Measurements from ENCODE around the gene OR10J1. TPM values are rescaled to one million over a fixed set of nuclear protein-coding genes. Genes with fewer than 3 reads are reported as not detected.

OR10J1 gene
- total RNA-seq, 1 donor from 2014 or later = not detected

DNA sequence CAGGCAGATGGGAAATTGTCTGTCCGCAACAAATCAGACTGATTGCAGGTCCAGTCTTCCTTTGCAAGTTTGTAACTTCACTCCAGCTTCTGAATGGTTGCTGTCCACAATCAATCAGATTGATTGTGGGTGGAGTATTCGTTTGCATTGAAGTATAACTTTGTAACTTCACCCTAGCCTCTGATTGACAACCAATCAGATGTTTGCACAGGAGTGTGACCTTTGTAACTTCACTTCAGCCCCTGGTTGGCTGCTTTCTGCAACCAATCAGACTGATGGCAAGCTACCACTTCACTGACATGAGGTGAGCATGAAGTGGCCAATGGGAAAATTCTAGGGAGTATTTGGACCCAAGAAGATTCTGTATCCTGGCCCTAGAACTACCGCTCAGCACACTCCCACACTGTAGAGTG, 25.7 kb downstream of the OR10J1 start:
- Histone ChIP-seq H3K27me3 (ENCODE audit: low read depth) (no peaks in the 10 kb centered on the region), H3K4me1 (peaks cover 7% of the 10 kb centered on the region), H3K4me3 (no peak overlapping the region), H3K27ac (replicated peaks) (no peak overlapping the region), H3K9me3 (replicated peaks) (peaks cover 24% of the 10 kb centered on the region), H3K36me3 (no peaks in the 10 kb centered on the region)
- no peak for DNase-seq
- TF ChIP-seq, protein P1, sequence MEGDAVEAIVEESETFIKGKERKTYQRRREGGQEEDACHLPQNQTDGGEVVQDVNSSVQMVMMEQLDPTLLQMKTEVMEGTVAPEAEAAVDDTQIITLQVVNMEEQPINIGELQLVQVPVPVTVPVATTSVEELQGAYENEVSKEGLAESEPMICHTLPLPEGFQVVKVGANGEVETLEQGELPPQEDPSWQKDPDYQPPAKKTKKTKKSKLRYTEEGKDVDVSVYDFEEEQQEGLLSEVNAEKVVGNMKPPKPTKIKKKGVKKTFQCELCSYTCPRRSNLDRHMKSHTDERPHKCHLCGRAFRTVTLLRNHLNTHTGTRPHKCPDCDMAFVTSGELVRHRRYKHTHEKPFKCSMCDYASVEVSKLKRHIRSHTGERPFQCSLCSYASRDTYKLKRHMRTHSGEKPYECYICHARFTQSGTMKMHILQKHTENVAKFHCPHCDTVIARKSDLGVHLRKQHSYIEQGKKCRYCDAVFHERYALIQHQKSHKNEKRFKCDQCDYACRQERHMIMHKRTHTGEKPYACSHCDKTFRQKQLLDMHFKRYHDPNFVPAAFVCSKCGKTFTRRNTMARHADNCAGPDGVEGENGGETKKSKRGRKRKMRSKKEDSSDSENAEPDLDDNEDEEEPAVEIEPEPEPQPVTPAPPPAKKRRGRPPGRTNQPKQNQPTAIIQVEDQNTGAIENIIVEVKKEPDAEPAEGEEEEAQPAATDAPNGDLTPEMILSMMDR (IDR thresholded peaks at IDR 0.05; ENCODE audit: borderline replicate concordance) = no peak
- intact Hi-C loops (cut with micrococcal nuclease) = no loop called here

DNA sequence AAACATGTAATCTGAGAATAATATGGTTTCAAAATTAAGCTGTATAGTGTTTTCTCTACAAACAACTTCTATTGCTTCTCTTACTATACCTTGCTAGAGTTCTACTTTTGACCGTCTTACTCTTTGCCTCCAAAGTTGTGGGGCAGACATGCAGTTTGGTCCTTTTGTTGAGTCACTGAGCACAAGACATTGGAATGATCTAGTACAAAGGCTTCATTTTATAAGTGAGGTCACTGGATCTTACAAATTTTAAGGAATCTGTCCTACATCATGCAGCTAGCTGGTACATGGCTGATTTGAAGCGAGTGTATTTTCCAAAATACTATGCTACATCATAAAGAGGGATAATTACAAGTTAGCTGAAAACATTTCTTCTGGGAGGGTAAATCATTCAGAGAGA, 28.8 kb downstream of the OR10J1 start:
- H3K36me3 ChIP-seq = no peaks in the 10 kb centered on the region
- H3K9me3 ChIP-seq (replicated peaks) = no peaks in the 10 kb centered on the region
- H3K27ac ChIP-seq (replicated peaks) = no peak overlapping the region
- no peak for DNase-seq
- intact Hi-C loops (cut with micrococcal nuclease) = no loop called here
- no peaks in the 10 kb centered on the region for H3K27me3 ChIP-seq (ENCODE audit: low read depth)
- H3K4me1 ChIP-seq = peaks cover 10% of the 10 kb centered on the region
- H3K4me3 ChIP-seq = no peak overlapping the region
- TF ChIP-seq, protein P1 (IDR thresholded peaks at IDR 0.05; ENCODE audit: borderline replicate concordance) = no peak

DNA sequence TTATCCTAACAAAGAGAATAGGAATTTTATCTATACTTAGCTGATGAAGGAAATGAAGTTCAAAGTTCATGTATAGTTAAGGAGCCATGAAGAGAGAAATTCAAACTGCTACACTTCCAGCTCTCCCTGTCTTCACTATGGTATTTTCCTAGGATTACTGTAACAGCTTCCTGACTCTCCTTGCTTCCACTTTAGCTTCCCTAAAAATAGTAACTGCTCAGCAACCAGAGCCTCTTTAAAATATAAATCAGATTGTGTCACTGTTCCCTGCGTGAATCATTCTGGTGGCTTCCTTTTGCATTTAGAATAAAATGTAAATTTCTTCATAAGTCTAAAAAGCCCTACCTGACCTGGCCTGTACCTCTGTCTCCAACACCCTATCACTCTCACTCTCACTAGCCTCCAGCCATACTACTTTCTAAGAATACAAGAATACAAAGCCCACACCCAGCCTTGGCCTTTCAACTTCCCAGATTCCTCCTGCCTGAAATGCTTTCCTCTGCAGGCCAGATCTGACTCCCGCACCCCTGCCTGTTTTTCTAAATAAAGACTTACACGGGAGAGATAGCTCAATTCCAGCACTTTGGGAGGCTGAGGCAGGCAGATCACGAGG, 30.5 kb downstream of the OR10J1 start:
- Histone ChIP-seq H3K9me3 (replicated peaks) (no peaks in the 10 kb centered on the region), H3K27me3 (ENCODE audit: low read depth) (no peaks in the 10 kb centered on the region), H3K36me3 (no peaks in the 10 kb centered on the region), H3K27ac (replicated peaks) (no peak overlapping the region), H3K4me3 (no peak overlapping the region), H3K4me1 (peaks cover 10% of the 10 kb centered on the region)
- DNase-seq = no peak
- TF ChIP-seq, protein P1 (IDR thresholded peaks at IDR 0.05; ENCODE audit: borderline replicate concordance) = no peak
- intact Hi-C loops (cut with micrococcal nuclease) = no loop called here

DNA sequence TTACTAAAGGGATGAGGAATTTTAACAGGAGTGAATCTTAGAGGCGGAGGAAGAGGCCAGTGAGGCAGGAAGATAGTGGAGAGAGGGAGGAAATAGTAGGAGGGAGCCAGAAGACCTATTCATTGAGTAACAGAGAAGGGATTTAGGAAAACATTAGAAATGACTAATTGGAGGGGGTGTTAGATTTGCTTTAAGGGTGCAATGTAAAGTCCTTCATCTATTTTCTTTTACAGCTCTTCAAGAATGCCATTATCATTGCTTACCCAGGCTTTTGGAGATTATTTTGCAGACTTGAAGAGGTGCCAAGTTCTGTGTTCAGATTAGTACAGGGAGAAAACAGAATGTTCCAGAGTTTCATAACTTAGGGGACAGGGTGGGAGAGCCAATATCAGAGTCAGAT, 33.8 kb downstream of the OR10J1 start:
- Histone ChIP-seq H3K9me3 (replicated peaks) (no peaks in the 10 kb centered on the region), H3K36me3 (no peaks in the 10 kb centered on the region), H3K4me1 (peaks cover 10% of the 10 kb centered on the region), H3K27ac (replicated peaks) (no peak overlapping the region), H3K27me3 (ENCODE audit: low read depth) (no peaks in the 10 kb centered on the region), H3K4me3 (no peak overlapping the region)
- TF ChIP-seq, protein P1 (IDR thresholded peaks at IDR 0.05; ENCODE audit: borderline replicate concordance) = no peak
- intact Hi-C loops (cut with micrococcal nuclease) = no loop called here
- DNase-seq = no peak

DNA sequence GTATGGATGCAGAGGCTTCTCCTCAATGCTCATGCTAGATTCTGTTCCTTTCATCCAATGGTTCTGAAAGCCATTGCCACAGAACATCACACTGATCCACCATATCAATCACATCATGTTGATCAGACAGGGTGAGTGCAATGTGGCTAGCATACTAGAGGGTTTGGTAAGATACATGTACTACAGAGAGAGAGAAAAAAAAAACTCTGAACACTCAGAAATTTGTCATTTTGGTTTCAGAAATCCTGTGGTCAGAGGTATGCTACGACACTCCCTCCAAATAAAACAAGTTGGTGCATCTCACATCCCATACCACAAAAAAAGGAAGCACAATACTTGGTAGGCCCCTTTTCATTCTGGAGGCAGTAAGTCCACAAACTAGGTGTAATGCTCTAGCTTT, 35.4 kb downstream of the OR10J1 start:
- no peak overlapping the region for H3K4me3 ChIP-seq
- H3K36me3 ChIP-seq = no peaks in the 10 kb centered on the region
- H3K9me3 ChIP-seq (replicated peaks) = no peaks in the 10 kb centered on the region
- H3K27ac ChIP-seq (replicated peaks) = no peak overlapping the region
- TF ChIP-seq, protein P1 (IDR thresholded peaks at IDR 0.05; ENCODE audit: borderline replicate concordance) = no peak
- intact Hi-C loops (cut with micrococcal nuclease) = no loop called here
- H3K4me1 ChIP-seq = peaks cover 6% of the 10 kb centered on the region
- H3K27me3 ChIP-seq (ENCODE audit: low read depth) = no peaks in the 10 kb centered on the region
- DNase-seq = no peak
